Stimulated activated CD4-positive, alpha-beta T cell treated with anti-CD3 and anti-CD28 coated beads, Interleukin-4, amount 100 ng/mL, for 4 hours (primary cell): ENCODE measurements around the gene ACOX2.

Source experiments
- DNase-seq, 2 experiments: peaks; one replicate each; pipeline ENCODE4 v3.0.0-alpha.2; 2020

ACOX2 gene

GRCh38 chr3:58502872-58503271 is 34.1 kb downstream of the ACOX2 start:
- DNase-seq, result no peak

- no peak for DNase-seq
These were observed 39.9 kb downstream of the ACOX2 start for GRCh38 chr3:58497097-58497496.

- DNase-seq, result no peak
These were observed 40.7 kb downstream of the ACOX2 start for GRCh38 chr3:58496206-58496857.

- DNase-seq, result no peak
These were observed 41.9 kb downstream of the ACOX2 start for GRCh38 chr3:58495101-58495500.

GRCh38 chr3:58494107-58494506 is 42.9 kb downstream of the ACOX2 start:
- DNase-seq, result no peak

GRCh38 chr3:58492494-58492905 is 44.5 kb downstream of the ACOX2 start:
- peak; percentile 8 to 28 for DNase-seq

- DNase-seq, result peak; percentile 85 to 89
These were observed 45.2 kb downstream of the ACOX2 start, which contains the start of gene KCTD6 for GRCh38 chr3:58491506-58492402. KCTD6 (plus strand) TSS chr3:58492096; CDS start chr3:58498756, 6,660 bp downstream.

- DNase-seq, result no peak
These were observed 46.0 kb downstream of the ACOX2 start for GRCh38 chr3:58490860-58491501.

- DNase-seq, result no peak
These were observed 48.0 kb downstream of the ACOX2 start for GRCh38 chr3:58488967-58489366.

GRCh38 chr3:58487140-58487886 is 49.7 kb downstream of the ACOX2 start:
- no peak for DNase-seq

GRCh38 chr3:58485801-58486435 is 51.1 kb downstream of the ACOX2 start:
- DNase-seq, result no peak

GRCh38 chr3:58484722-58485069 is 52.3 kb downstream of the ACOX2 start:
- DNase-seq, result no peak

GRCh38 chr3:58484045-58484721 is 52.8 kb downstream of the ACOX2 start:
- no peak for DNase-seq

- DNase-seq, result no peak
These were observed 53.9 kb downstream of the ACOX2 start for GRCh38 chr3:58482917-58483636.

GRCh38 chr3:58480309-58480708 is 56.7 kb downstream of the ACOX2 start:
- no peak for DNase-seq

GRCh38 chr3:58478781-58479180 is 58.2 kb downstream of the ACOX2 start:
- no peak for DNase-seq

GRCh38 chr3:58474967-58475578 is 61.9 kb downstream of the ACOX2 start:
- DNase-seq, result no peak

- DNase-seq, result no peak
These were observed 62.6 kb downstream of the ACOX2 start for GRCh38 chr3:58474348-58474911.

GRCh38 chr3:58473275-58473674 is 63.7 kb downstream of the ACOX2 start:
- DNase-seq, result no peak
